Heart right ventricle (tissue), 16 donors: ENCODE measurements around the gene HOXB4. TPM values are rescaled to one million over a fixed set of nuclear protein-coding genes. Genes with fewer than 3 reads are reported as not detected.

Source experiments
- ATAC-seq, 8 donors: fragments of 200-7000 bp; cut with Tn5 transposase; one replicate each; pipeline ENCODE4 v1.9.1; 2020; ENCODE audit warnings: mild to moderate bottlenecking in 8 of 8, moderate library complexity in 8 of 8, moderate number of reproducible peaks in 1 of 8
- DNase-seq, 2 donors: peaks; one replicate each; pipeline ENCODE4 v3.0.0-alpha.2; 2020
- H3K27ac ChIP-seq, 10 donors: fragments of 200-600 bp; sonication (generic) in 2 of 10; one replicate each; pipeline versions ENCODE4 v1.5.0 to v1.8.0; 2020 to 2022; ENCODE audit warnings: mild to moderate bottlenecking in 3 of 10
- H3K27me3 ChIP-seq, 7 donors: fragments of 200-600 bp; one replicate each; pipeline ENCODE4 v1.8.0; 2021 to 2022; ENCODE audit warnings: mild to moderate bottlenecking in 2 of 7
- H3K36me3 ChIP-seq, 9 donors: fragments of 200-600 bp; sonication (generic) in 1 of 9; one replicate each; pipeline versions ENCODE4 v1.5.0 to v1.8.0; 2020 to 2022; ENCODE audit warnings: mild to moderate bottlenecking in 2 of 9
- H3K4me1 ChIP-seq, 9 donors: fragments of 200-600 bp; sonication (generic) in 1 of 9; one replicate each; pipeline versions ENCODE4 v1.5.0 to v1.8.0; 2020 to 2022; ENCODE audit warnings: mild to moderate bottlenecking in 4 of 9
- H3K4me3 ChIP-seq, 10 donors: fragments of 200-600 bp; sonication (generic) in 2 of 10; one replicate each; pipeline versions ENCODE4 v1.5.0 to v1.8.0; 2020 to 2022; ENCODE audit warnings: mild to moderate bottlenecking in 7 of 10, moderate library complexity in 2 of 10
- H3K9me3 ChIP-seq, 11 donors: fragments of 200-600 bp in 10 of 11; sonication (generic) in 2 of 11; one replicate each; pipeline versions ENCODE4 v1.5.0 to v1.8.0; 2013 to 2022; ENCODE audit warnings: mild to moderate bottlenecking in 2 of 11, control low read depth in 1 of 11, moderate library complexity in 1 of 11
- WGBS, 2 donors: extraction: QIAGEN DNeasy Blood & Tissue Kit; methylation state at CpG; one replicate each; pipeline ENCODE4 v1.1.7; 2013; ENCODE audit warnings: inconsistent platforms in 1 of 2; 5-methylcytosine and 5-hydroxymethylcytosine counted together
- intact Hi-C, 10 donors: fragments of 100-400 bp; cut with DNase I; formaldehyde crosslinking; loops; one replicate each; pipeline versions ENCODE4 v1.11.1 to v1.14.2; 2022
- polyA plus RNA-seq, 2 donors: library from polyadenylated mRNA; stranded (reverse); fragments of 200-250 nt; gene quantifications; one replicate each; pipeline ENCODE4 v1.2.3, GENCODE V29; 2013
- total RNA-seq, 10 donors: library from RNA; stranded (reverse); fragmentation: NEBNext Ultra II Directional in 3 of 10; extraction: Animal tissue kit (Norgen Biotek cat#: 25700) in 3 of 10; gene quantifications; one replicate each; pipeline versions ENCODE4 v1.2.1 to v1.2.4, GENCODE V29; 2021 to 2023
- TF ChIP-seq, protein P1 (sequence below), 9 donors: fragments of 200-600 bp; sonication (generic) in 2 of 9; IDR thresholded peaks; one replicate each; pipeline versions ENCODE4 v1.5.0 to v1.8.0; 2021 to 2022; ENCODE audit warnings: antibody characterized with exemption in 9 of 9, mild to moderate bottlenecking in 5 of 9, moderate library complexity in 1 of 9
- donor health status: Arrhythmogenic right ventricular cardiomyopathy.
- donor health status: ischemic (EF 13 %, LVEDD 7.1; RV severe dilation, severe dysfunction).
- donor health status: healthy with polysubstance abuse.
- donor health status: DM: no; HTN: yes; CAD: no.
- donor health status: DM: no; HTN: no; CAD: no.
- donor health status: ischemic (EF 25% LVEDD 6.9; RV normal size, moderate dysfunction).
- donor health status: ischemic (EF 25% LVEDD 5.7; RV mildly dilated, moderate dysfunction).
- donor health status: healthy.
- donor health status: DM: yes; HTN: yes; CAD: no.
- donor health status: Ischemic cardiomyopathy.
- donor health status: ischemic (EF 35%, LVEDD 5.7; RV mildly dilated, moderate dysfunction).
- donor health status: nonischemic (EF 11% LVEDD 7.7; RV severe dilation, severe dysfunction).
- donor health status: DM: yes; HTN: yes; CAD: no.
- donor health status: PGD.
- donor health status: ischemic (EF 29% LVEDD 5.4; RV normal size, mild dysfunction).
- donor health status: nonischemic (EF 23%, LVEDD 6.1; RV moderate dilation, normal function).

HOXB4 gene
- total and polyA plus RNA-seq, 12 donors, result 0.14 to 1.6 (median 0.32) TPM; not detected in 1

GRCh38 chr17:48612854-48613691, 34.9 kb upstream of the HOXB4 start:
- DNase-seq (no peak), ATAC-seq (peak in 5 of 8 donors; percentile 20 to 50 (median 41))
- TF ChIP-seq, protein P1, sequence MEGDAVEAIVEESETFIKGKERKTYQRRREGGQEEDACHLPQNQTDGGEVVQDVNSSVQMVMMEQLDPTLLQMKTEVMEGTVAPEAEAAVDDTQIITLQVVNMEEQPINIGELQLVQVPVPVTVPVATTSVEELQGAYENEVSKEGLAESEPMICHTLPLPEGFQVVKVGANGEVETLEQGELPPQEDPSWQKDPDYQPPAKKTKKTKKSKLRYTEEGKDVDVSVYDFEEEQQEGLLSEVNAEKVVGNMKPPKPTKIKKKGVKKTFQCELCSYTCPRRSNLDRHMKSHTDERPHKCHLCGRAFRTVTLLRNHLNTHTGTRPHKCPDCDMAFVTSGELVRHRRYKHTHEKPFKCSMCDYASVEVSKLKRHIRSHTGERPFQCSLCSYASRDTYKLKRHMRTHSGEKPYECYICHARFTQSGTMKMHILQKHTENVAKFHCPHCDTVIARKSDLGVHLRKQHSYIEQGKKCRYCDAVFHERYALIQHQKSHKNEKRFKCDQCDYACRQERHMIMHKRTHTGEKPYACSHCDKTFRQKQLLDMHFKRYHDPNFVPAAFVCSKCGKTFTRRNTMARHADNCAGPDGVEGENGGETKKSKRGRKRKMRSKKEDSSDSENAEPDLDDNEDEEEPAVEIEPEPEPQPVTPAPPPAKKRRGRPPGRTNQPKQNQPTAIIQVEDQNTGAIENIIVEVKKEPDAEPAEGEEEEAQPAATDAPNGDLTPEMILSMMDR (IDR thresholded peaks at IDR 0.05), result peak in 2 of 9 donors; percentile 5 to 35
- peaks cover 0 to 5% (median 0%) of the 10 kb centered on the region in 9 donors for H3K36me3 ChIP-seq
- peak overlapping the region in 6 of 10 donors; percentile 3 to 67 (median 16) for H3K4me3 ChIP-seq
- H3K9me3 ChIP-seq, result no peaks in the 10 kb centered on the region
- peaks cover 92 to 100% (median 100%) of the 10 kb centered on the region in 7 donors for H3K27me3 ChIP-seq
- no peak overlapping the region for H3K27ac ChIP-seq
- peaks cover 10 to 56% (median 37%) of the 10 kb centered on the region in 9 donors for H3K4me1 ChIP-seq
- intact Hi-C loops, result loop anchor here in 9 of 10 donors (10.0 kb wide), 4 partner anchors 278 to 588 kb away; no protein-coding TSS in a partner anchor
- WGBS, 2 donors, result 1 to 2% methylated on average over 57 to 67 of the region's 67 CpGs

DNA sequence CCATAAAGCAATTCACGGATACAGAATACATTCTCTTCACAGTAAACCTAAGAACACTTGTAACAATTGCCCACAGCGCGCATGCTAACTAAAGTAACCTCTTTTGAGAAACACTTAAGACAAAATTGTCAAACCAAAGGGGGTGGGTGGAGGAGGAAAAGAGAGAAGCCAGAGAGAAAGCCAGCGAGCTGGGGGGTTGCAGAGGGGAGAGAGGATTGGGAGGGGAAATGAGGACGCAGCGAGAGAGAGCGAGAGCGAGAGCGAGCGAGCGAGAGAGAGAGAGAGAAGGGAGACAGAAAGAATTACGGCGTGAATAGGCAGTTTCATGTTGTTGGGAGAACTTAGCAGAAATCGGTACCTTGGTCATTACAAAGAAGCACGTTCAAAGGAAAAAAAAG, 34.3 kb upstream of the HOXB4 start:
- Histone ChIP-seq H3K27me3 (peaks cover 92 to 100% (median 100%) of the 10 kb centered on the region in 7 donors), H3K36me3 (peaks cover 0 to 5% (median 0%) of the 10 kb centered on the region in 9 donors), H3K4me3 (peak overlapping the region in 5 of 10 donors; percentile 3 to 67 (median 15)), H3K27ac (no peak overlapping the region), H3K4me1 (peaks cover 9 to 52% (median 37%) of the 10 kb centered on the region in 9 donors), H3K9me3 (no peaks in the 10 kb centered on the region)
- TF ChIP-seq, protein P1 (IDR thresholded peaks at IDR 0.05), result no peak
- ATAC-seq, result no peak
- WGBS, 2 donors, result 4% methylated on average over 15 of the region's 15 CpGs
- DNase-seq, result no peak
- intact Hi-C loops, result loop anchor here in 9 of 10 donors (10.0 kb wide), 4 partner anchors 278 to 588 kb away; no protein-coding TSS in a partner anchor

DNA sequence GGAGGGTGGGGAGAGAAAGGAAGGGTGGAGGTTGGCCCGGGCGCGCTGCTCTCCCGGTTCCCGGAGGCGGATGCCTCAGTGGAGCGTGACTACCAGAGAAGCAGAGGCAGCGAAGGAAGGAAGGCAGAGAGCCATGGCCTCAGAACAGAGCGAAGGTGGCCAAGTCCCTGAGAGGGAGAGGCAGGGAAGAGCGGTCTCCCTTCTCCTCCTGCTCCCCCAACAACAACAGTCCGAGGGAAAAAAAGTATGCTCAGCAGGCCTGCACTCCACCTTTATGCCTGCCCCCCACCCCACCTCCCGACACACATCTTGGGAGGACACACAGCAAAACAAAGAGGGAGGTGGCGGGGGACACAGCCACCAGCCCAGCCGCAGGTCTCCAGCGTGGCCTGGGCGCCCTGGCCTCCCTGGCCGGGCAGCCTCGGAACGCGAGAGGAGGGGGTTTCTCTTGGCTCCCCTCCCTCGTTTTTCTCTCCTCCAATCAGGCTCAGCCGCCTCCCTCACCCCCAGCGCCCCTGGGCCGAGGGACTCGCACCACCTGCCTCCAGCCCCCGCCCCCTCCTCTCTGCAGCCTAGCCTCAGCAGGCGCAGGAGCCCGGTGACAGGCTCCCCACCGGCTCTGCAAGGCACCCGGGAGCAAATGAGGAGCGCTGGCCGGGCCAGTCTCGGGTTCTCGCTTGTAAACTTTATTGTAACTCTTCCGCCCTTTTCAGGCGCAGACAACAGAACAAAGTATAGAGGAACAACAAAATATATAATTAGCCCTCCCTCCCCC, 33.7 kb upstream of the HOXB4 start:
- no peaks in the 10 kb centered on the region for H3K9me3 ChIP-seq
- 5 to 6% methylated on average over 34 to 36 of the region's 36 CpGs for WGBS, 2 donors
- intact Hi-C loops, result loop anchor here in 9 of 10 donors (10.0 kb wide), 4 partner anchors 277 to 587 kb away; no protein-coding TSS in a partner anchor
- no peak for ATAC-seq
- H3K27me3 ChIP-seq, result peaks cover 92 to 100% (median 100%) of the 10 kb centered on the region in 7 donors
- H3K4me3 ChIP-seq, result peak overlapping the region in 5 of 10 donors; percentile 23 to 67 (median 47)
- TF ChIP-seq, protein P1 (IDR thresholded peaks at IDR 0.05), result no peak
- no peak for DNase-seq
- peaks cover 9 to 52% (median 37%) of the 10 kb centered on the region in 9 donors for H3K4me1 ChIP-seq
- H3K36me3 ChIP-seq, result peaks cover 0 to 5% (median 0%) of the 10 kb centered on the region in 9 donors
- H3K27ac ChIP-seq, result peak overlapping the region in 1 of 10 donors; percentile 73

- TF ChIP-seq, protein P1 (IDR thresholded peaks at IDR 0.05), result no peak
- H3K9me3 ChIP-seq, result no peaks in the 10 kb centered on the region
- H3K4me1 ChIP-seq, result peaks cover 9 to 52% (median 37%) of the 10 kb centered on the region in 9 donors
- peak overlapping the region; percentile 4 to 67 (median 40) for H3K4me3 ChIP-seq
- 5% methylated on average over 22 of the region's 22 CpGs for WGBS, 2 donors
- intact Hi-C loops, result loop anchor here in 9 of 10 donors (10.0 kb wide), 4 partner anchors 276 to 586 kb away; no protein-coding TSS in a partner anchor
- peak in 1 of 8 donors; percentile 27 for ATAC-seq
- DNase-seq, result no peak
- peak overlapping the region in 1 of 10 donors; percentile 73 for H3K27ac ChIP-seq
- peaks cover 92 to 100% (median 100%) of the 10 kb centered on the region in 7 donors for H3K27me3 ChIP-seq
- H3K36me3 ChIP-seq, result peaks cover 0 to 5% (median 0%) of the 10 kb centered on the region in 9 donors
Observed at GRCh38 chr17:48611213-48611612, 33.1 kb upstream of the HOXB4 start.
